CD14-positive monocyte (primary cell): ENCODE results near the gene ACTG1. TPM values are rescaled to one million over a fixed set of nuclear protein-coding genes. Genes with fewer than 3 reads are reported as not detected.

ENCODE experiments used
- DNase-seq, 3 donors: peaks; one replicate each; pipeline ENCODE4 v3.0.0-alpha.2; 2011 to 2022
- H2AFZ ChIP-seq: 2 replicates; pipeline ENCODE4 v1.6.0; 2012; ENCODE audit warnings: mild to moderate bottlenecking, low read depth, low read length, inconsistent platforms; ENCODE audit not compliant: insufficient read depth, poor library complexity, severe bottlenecking
- H3K27ac ChIP-seq, 2 donors: 1 replicate in 1 of 2; 2 replicates in 1 of 2; pipeline ENCODE4 v1.5.1; 2012 to 2013; ENCODE audit warnings: low read length in 2 of 2, control low read depth in 1 of 2, inconsistent platforms in 1 of 2, low read depth in 1 of 2, mild to moderate bottlenecking in 1 of 2
- H3K27me3 ChIP-seq, 2 donors: one replicate each; pipeline versions ENCODE4 v1.6.0 to v1.6.1; 2011 to 2013; ENCODE audit warnings: low read length in 2 of 2; ENCODE audit not compliant: control insufficient read depth in 2 of 2, insufficient read depth in 2 of 2
- H3K36me3 ChIP-seq, 2 donors: replicated peaks in 1 of 2; 1 replicate in 1 of 2; 2 replicates in 1 of 2; pipeline versions ENCODE4 v1.5.1 to v1.6.1; 2012 to 2013; ENCODE audit warnings: low read length in 2 of 2, control low read depth in 1 of 2, inconsistent platforms in 1 of 2, mild to moderate bottlenecking in 1 of 2; ENCODE audit not compliant: insufficient read depth in 2 of 2, control insufficient read depth in 1 of 2
- H3K4me1 ChIP-seq, 2 donors: 1 replicate in 1 of 2; 2 replicates in 1 of 2; pipeline versions ENCODE4 v1.5.1 to v1.6.1; 2012 to 2013; ENCODE audit warnings: low read length in 2 of 2, control low read depth in 1 of 2, inconsistent platforms in 1 of 2, mild to moderate bottlenecking in 1 of 2, moderate library complexity in 1 of 2; ENCODE audit not compliant: insufficient read depth in 2 of 2, control insufficient read depth in 1 of 2
- H3K4me2 ChIP-seq: replicated peaks from 2 replicates; pipeline ENCODE3; 2012; ENCODE audit warnings: low read length, moderate library complexity, mild to moderate bottlenecking; ENCODE audit not compliant: poor library complexity, severe bottlenecking; ENCODE audit errors: extremely low read depth
- H3K4me3 ChIP-seq, 3 experiments: fragments of 200-600 bp in 1 of 3; sonication (generic) in 1 of 3; replicated peaks in 1 of 3; 1 replicate in 2 of 3; 2 replicates in 1 of 3; pipeline ENCODE4 v1.5.1; 2011 to 2013; ENCODE audit warnings: low read length in 3 of 3, mild to moderate bottlenecking in 3 of 3, control low read depth in 2 of 3, low read depth in 2 of 3, inconsistent platforms in 1 of 3, moderate library complexity in 1 of 3
- H3K79me2 ChIP-seq: 2 replicates; pipeline ENCODE4 v1.6.0; 2012; ENCODE audit warnings: mild to moderate bottlenecking, control low read depth, inconsistent platforms, low read length, moderate library complexity; ENCODE audit not compliant: insufficient read depth
- H3K9ac ChIP-seq: 2 replicates; pipeline ENCODE4 v1.6.0; 2017; ENCODE audit warnings: low read length, mild to moderate bottlenecking; ENCODE audit not compliant: insufficient read depth, poor library complexity, severe bottlenecking
- H3K9me3 ChIP-seq, 2 donors: replicated peaks in 1 of 2; 1 replicate in 1 of 2; 2 replicates in 1 of 2; pipeline versions ENCODE4 v1.5.1 to v1.6.1; 2012 to 2013; ENCODE audit warnings: low read length in 2 of 2, control low read depth in 1 of 2; ENCODE audit not compliant: control insufficient read depth in 1 of 2, insufficient read depth in 1 of 2
- H4K20me1 ChIP-seq: 2 replicates; pipeline ENCODE4 v1.6.0; 2012; ENCODE audit warnings: mild to moderate bottlenecking, low read length, control low read depth, moderate library complexity; ENCODE audit not compliant: insufficient read depth
- H3K27ac Mint-ChIP-seq, 7 donors: one replicate each; pipeline ENCODE4 v1.8.0; 2020; ENCODE audit warnings: mild to moderate bottlenecking in 7 of 7, mixed read lengths in 7 of 7, moderate library complexity in 6 of 7, inconsistent platforms in 2 of 7
- H3K27me3 Mint-ChIP-seq, 3 donors: one replicate each; pipeline ENCODE4 v1.8.0; 2021 to 2022; ENCODE audit warnings: low read depth in 3 of 3, mild to moderate bottlenecking in 3 of 3, mixed read lengths in 3 of 3, moderate library complexity in 3 of 3, inconsistent platforms in 1 of 3
- H3K36me3 Mint-ChIP-seq, 2 donors: one replicate each; pipeline ENCODE4 v1.8.0; 2020; ENCODE audit warnings: mixed read lengths in 2 of 2, inconsistent platforms in 1 of 2, mild to moderate bottlenecking in 1 of 2
- H3K4me1 Mint-ChIP-seq: one replicate; pipeline ENCODE4 v1.8.0; 2020; ENCODE audit warnings: mild to moderate bottlenecking, mixed read lengths
- H3K4me3 Mint-ChIP-seq, 2 donors: one replicate each; pipeline ENCODE4 v1.8.0; 2020; ENCODE audit warnings: mild to moderate bottlenecking in 2 of 2, mixed read lengths in 2 of 2, moderate library complexity in 1 of 2
- H3K9me3 Mint-ChIP-seq, 7 donors: one replicate each; pipeline ENCODE4 v1.8.0; 2020 to 2022; ENCODE audit warnings: mixed read lengths in 7 of 7, mild to moderate bottlenecking in 6 of 7, moderate library complexity in 6 of 7, inconsistent platforms in 2 of 7
- WGBS: methylation state at CpG from one replicate; pipeline ENCODE4 v1.1.5; 2013; ENCODE audit warnings: missing lambda C conversion rate; ENCODE audit not compliant: insufficient coverage; 5-methylcytosine and 5-hydroxymethylcytosine counted together
- intact Hi-C, 2 donors: fragments of 100-400 bp; cut with micrococcal nuclease; formaldehyde crosslinking; loops; one replicate each; pipeline versions ENCODE4 v1.15.0 to v1.15.1; 2023
- polyA plus RNA-seq, 3 donors: library from polyadenylated mRNA; depleted of rRNA in 1 of 3; unstranded in 2 of 3; stranded (reverse) in 1 of 3; fragments of 300-500 nt in 2 of 3; fragments of >200 nt in 1 of 3; fragmentation: Illumina TruSeq in 2 of 3; gene quantifications; 1 replicate in 2 of 3; 2 replicates in 1 of 3; pipeline ENCODE4 v1.2.3, GENCODE V29; 2012 to 2021
- TF ChIP-seq, protein P1 (sequence below): fragments of 200-600 bp; IDR thresholded peaks from one replicate; pipeline ENCODE4 v1.8.0; 2022; ENCODE audit warnings: antibody characterized with exemption, mild to moderate bottlenecking

ACTG1 gene
- polyA plus RNA-seq, 3 donors, result 1,133 to 3,195 (median 1,620) TPM

DNA sequence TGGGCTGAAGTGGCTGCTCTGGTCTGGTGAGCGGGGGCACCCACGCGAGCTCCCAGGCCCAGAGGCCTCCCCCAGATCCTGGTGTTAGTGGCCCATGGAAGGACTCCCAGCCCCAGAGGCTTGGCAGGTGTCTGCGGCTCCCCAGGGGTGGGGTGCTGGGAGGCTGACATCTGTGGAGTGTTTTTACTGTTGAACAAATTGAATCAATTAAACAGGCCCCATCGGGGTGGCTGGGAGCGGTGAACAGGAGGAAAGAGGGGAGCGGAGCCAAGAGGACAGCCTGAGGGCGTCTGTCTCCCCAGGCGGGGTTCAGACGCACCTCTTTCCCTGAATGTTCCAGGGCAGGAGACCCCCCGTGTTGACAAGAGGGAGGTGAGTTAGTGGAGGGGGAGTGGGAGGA is 29.9 kb downstream of the ACTG1 start:
- no peaks in the 10 kb centered on the region for H3K36me3 ChIP-seq
- Mint-ChIP-seq H3K27ac (peak overlapping the region in 3 of 7 donors; percentile 20 to 65 (median 43)), H3K27me3 (peaks cover 18 to 46% (median 28%) of the 10 kb centered on the region in 3 donors), H3K4me1 (peaks cover 39% of the 10 kb centered on the region), H3K9me3 (peaks cover 0 to 9% (median 0%) of the 10 kb centered on the region in 7 donors), H3K36me3 (no peaks in the 10 kb centered on the region), H3K4me3 (peak overlapping the region; percentile 34 to 72)
- no peak for DNase-seq
- H3K4me1 ChIP-seq, result peaks cover 42 to 56% of the 10 kb centered on the region in 2 donors
- H3K4me2 ChIP-seq, result no peak overlapping the region
- no peaks in the 10 kb centered on the region for H3K9me3 ChIP-seq
- H3K4me3 ChIP-seq, result no peak overlapping the region
- intact Hi-C loops, result loop anchor here (5.0 to 10.0 kb wide), 6 partner anchors 50 to 340 kb away; no protein-coding TSS in a partner anchor
- TF ChIP-seq, protein P1, sequence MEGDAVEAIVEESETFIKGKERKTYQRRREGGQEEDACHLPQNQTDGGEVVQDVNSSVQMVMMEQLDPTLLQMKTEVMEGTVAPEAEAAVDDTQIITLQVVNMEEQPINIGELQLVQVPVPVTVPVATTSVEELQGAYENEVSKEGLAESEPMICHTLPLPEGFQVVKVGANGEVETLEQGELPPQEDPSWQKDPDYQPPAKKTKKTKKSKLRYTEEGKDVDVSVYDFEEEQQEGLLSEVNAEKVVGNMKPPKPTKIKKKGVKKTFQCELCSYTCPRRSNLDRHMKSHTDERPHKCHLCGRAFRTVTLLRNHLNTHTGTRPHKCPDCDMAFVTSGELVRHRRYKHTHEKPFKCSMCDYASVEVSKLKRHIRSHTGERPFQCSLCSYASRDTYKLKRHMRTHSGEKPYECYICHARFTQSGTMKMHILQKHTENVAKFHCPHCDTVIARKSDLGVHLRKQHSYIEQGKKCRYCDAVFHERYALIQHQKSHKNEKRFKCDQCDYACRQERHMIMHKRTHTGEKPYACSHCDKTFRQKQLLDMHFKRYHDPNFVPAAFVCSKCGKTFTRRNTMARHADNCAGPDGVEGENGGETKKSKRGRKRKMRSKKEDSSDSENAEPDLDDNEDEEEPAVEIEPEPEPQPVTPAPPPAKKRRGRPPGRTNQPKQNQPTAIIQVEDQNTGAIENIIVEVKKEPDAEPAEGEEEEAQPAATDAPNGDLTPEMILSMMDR, result no peak
- H3K27ac ChIP-seq, result no peak overlapping the region
- H2AFZ ChIP-seq, result no peak overlapping the region
- H3K79me2 ChIP-seq, result no peaks in the 10 kb centered on the region
- H4K20me1 ChIP-seq, result no peaks in the 10 kb centered on the region
- peaks cover 0 to 30% of the 10 kb centered on the region in 2 donors for H3K27me3 ChIP-seq
- no peak overlapping the region for H3K9ac ChIP-seq
- WGBS, result 89% methylated on average over 9 of the region's 11 CpGs

DNA sequence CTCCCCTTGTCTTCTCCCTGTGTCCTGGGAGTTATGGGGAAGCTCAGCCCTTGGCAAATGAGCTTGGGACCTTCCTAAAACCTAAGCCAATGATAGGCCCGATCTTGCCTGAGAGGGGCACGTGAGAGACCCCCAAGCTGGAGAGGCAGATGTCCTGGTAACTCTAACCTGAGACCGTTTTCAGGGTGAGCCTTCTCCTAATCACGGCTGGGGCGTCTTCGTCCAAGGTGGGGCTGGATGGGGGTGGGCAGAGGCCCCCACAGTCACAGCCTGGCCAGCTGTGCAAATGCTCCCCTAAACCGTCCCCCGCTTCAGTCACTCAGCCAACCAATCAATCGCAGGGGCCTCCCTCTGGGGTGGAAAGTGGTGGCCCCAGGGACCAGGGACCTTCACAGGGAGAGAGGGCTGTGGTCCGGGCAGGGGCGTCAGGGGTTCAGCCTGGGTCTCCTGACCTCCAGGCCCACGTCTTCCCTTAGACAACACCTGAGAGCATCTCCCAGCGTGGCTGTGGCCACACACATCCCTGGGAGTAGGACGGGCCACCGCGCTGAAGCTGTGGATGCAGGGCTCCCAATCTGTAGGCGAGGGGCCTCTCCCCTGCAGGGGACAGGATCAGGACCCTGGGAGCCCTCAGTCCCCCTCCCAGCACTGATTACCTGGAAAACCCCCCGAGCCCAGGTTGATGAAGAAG is 30.6 kb downstream of the ACTG1 start:
- H3K79me2 ChIP-seq, result no peaks in the 10 kb centered on the region
- DNase-seq, result no peak
- TF ChIP-seq, protein P1, result no peak

More for the DNA sequence above, 30.6 kb downstream of the ACTG1 start:
- H3K27me3 Mint-ChIP-seq, result peaks cover 18 to 46% (median 30%) of the 10 kb centered on the region in 3 donors
- peaks cover 38 to 50% of the 10 kb centered on the region in 2 donors for H3K4me1 ChIP-seq
- no peaks in the 10 kb centered on the region for H3K9me3 ChIP-seq
- peak overlapping the region; percentile 62 to 72 for H3K4me3 Mint-ChIP-seq
- H3K4me2 ChIP-seq, result peak overlapping the region; percentile 72
- no peak overlapping the region for H3K27ac ChIP-seq
- H2AFZ ChIP-seq, result peak overlapping the region; percentile 69
- intact Hi-C loops, result loop anchor here (5.0 to 10.0 kb wide), 6 partner anchors 50 to 340 kb away; no protein-coding TSS in a partner anchor
- H3K27ac Mint-ChIP-seq, result peak overlapping the region in 5 of 7 donors; percentile 25 to 65 (median 46)
- H3K27me3 ChIP-seq, result peaks cover 0 to 30% of the 10 kb centered on the region in 2 donors
- 71% methylated on average over 8 of the region's 18 CpGs for WGBS
- no peak overlapping the region for H3K9ac ChIP-seq
- peak overlapping the region; percentile 32 to 73 (median 39) for H3K4me3 ChIP-seq
- no peaks in the 10 kb centered on the region for H3K36me3 ChIP-seq
- H3K36me3 Mint-ChIP-seq, result no peaks in the 10 kb centered on the region
- H3K9me3 Mint-ChIP-seq, result peaks cover 0 to 9% (median 2%) of the 10 kb centered on the region in 7 donors
- no peaks in the 10 kb centered on the region for H4K20me1 ChIP-seq
- peaks cover 35% of the 10 kb centered on the region for H3K4me1 Mint-ChIP-seq
